Endothelial cell of umbilical vein (primary cell): ENCODE measurements around the gene CEP250.

Source experiments
- EZH2 ChIP-seq: IDR thresholded peaks from 2 replicates; pipeline ENCODE4 v1.6.1; 2012; ENCODE audit warnings: borderline replicate concordance, low read depth, mild to moderate bottlenecking, moderate library complexity, low read length, inconsistent platforms; ENCODE audit not compliant: severe bottlenecking
- JUN ChIP-seq: IDR thresholded peaks from 2 replicates; pipeline ENCODE4 v1.6.1; 2011; ENCODE audit warnings: borderline replicate concordance, low read depth; ENCODE audit not compliant: insufficient read length, insufficient read depth
- POLR2AphosphoS5 ChIP-seq: IDR thresholded peaks from 2 replicates; pipeline ENCODE4 v1.6.1; 2012; ENCODE audit warnings: low read depth, mild to moderate bottlenecking, control low read depth, low read length, moderate library complexity; ENCODE audit not compliant: insufficient read depth
- TF ChIP-seq, protein P1 (sequence below), 2 donors: IDR thresholded peaks; 1 replicate in 1 of 2; 2 replicates in 1 of 2; pipeline ENCODE4 v1.5.1; 2011; ENCODE audit warnings: low read length in 2 of 2, mild to moderate bottlenecking in 2 of 2, moderate library complexity in 2 of 2, control low read depth in 1 of 2, inconsistent platforms in 1 of 2, low read depth in 1 of 2; ENCODE audit not compliant: insufficient read depth in 1 of 2; ENCODE audit errors: extremely low read depth in 1 of 2

DNA sequence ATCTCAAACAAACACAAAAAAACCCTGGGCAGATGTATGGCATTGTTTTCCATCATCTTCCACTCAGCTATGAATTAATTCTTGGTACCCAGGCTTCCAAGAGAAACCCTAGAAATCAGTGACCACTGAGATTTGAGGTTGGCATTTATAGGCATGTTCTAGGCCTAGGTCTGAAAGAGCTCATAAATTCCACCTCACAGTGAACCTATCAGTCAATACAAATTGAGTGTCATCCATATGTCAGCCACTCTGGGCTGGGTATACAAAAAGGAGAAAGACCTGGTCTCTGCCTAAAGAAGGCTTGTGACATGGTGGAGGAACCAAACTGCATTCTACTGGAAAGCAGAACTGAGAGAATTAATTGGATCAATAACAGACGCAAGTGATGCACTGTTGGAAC, 43.9 kb downstream of the CEP250 start:
- TF ChIP-seq, protein P1, sequence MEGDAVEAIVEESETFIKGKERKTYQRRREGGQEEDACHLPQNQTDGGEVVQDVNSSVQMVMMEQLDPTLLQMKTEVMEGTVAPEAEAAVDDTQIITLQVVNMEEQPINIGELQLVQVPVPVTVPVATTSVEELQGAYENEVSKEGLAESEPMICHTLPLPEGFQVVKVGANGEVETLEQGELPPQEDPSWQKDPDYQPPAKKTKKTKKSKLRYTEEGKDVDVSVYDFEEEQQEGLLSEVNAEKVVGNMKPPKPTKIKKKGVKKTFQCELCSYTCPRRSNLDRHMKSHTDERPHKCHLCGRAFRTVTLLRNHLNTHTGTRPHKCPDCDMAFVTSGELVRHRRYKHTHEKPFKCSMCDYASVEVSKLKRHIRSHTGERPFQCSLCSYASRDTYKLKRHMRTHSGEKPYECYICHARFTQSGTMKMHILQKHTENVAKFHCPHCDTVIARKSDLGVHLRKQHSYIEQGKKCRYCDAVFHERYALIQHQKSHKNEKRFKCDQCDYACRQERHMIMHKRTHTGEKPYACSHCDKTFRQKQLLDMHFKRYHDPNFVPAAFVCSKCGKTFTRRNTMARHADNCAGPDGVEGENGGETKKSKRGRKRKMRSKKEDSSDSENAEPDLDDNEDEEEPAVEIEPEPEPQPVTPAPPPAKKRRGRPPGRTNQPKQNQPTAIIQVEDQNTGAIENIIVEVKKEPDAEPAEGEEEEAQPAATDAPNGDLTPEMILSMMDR (IDR thresholded peaks at IDR 0.05; ENCODE audit: extremely low read depth in 1 of 2, insufficient read depth in 1 of 2, low read depth in 1 of 2, low read length in 2 of 2): no peak
- no peak for TF ChIP-seq JUN
- no peak for TF ChIP-seq POLR2AphosphoS5
- TF ChIP-seq EZH2: no peak
